Naive thymus-derived CD4-positive, alpha-beta T cell (primary cell): ENCODE measurements around the gene HOXC11. TPM values are rescaled to one million over a fixed set of nuclear protein-coding genes. Genes with fewer than 3 reads are reported as not detected.

ENCODE experiments used
- ATAC-seq: fragments of 150-1000 bp; cut with Tn5 transposase; 2 replicates; pipeline ENCODE4 v1.10.0; 2021; ENCODE audit warnings: mild to moderate bottlenecking, moderate library complexity
- CTCF ChIA-PET: fragments of 350-600 bp; sonication (Branson Sonifier 250); formaldehyde crosslinking; loops from one replicate; lab custom pipeline; 2021; ENCODE audit warnings: antibody characterized with exemption; lab: Charles Lee
- POLR2A ChIA-PET: fragments of 350-600 bp; sonication (Branson Sonifier 250); formaldehyde crosslinking; loops from one replicate; lab custom pipeline; 2021; ENCODE audit warnings: antibody characterized with exemption, inconsistent platforms; lab: Charles Lee
- DNase-seq, 9 donors: peaks; one replicate each; pipeline versions ENCODE4 v3.0.0 to v3.0.0-alpha.2; 2020 to 2022; ENCODE audit warnings: mixed read lengths in 1 of 9
- H3K27ac ChIP-seq: one replicate; pipeline ENCODE4 v1.7.0; 2013; ENCODE audit warnings: mild to moderate bottlenecking, low read depth, low read length, moderate library complexity
- H3K27me3 ChIP-seq, 2 donors: one replicate each; pipeline ENCODE4 v1.7.0; 2013; ENCODE audit warnings: low read length in 2 of 2, mild to moderate bottlenecking in 2 of 2, moderate library complexity in 2 of 2; ENCODE audit not compliant: control insufficient read depth in 2 of 2, insufficient read depth in 2 of 2
- H3K36me3 ChIP-seq, 3 experiments: 1 replicate in 2 of 3; 2 replicates in 1 of 3; pipeline ENCODE4 v1.7.0; 2013; ENCODE audit warnings: low read length in 3 of 3, mild to moderate bottlenecking in 3 of 3, moderate library complexity in 1 of 3; ENCODE audit not compliant: insufficient read depth in 3 of 3, control insufficient read depth in 2 of 3
- H3K4me1 ChIP-seq, 2 donors: one replicate each; pipeline ENCODE4 v1.7.0; 2013; ENCODE audit warnings: low read length in 2 of 2, mild to moderate bottlenecking in 2 of 2, moderate library complexity in 1 of 2; ENCODE audit not compliant: control insufficient read depth in 2 of 2, insufficient read depth in 2 of 2
- H3K4me3 ChIP-seq: 2 replicates; pipeline ENCODE4 v1.7.0; 2013; ENCODE audit warnings: mild to moderate bottlenecking, low read length
- H3K9me3 ChIP-seq, 3 experiments: 1 replicate in 2 of 3; 2 replicates in 1 of 3; pipeline ENCODE4 v1.7.0; 2013; ENCODE audit warnings: low read length in 3 of 3; ENCODE audit not compliant: control insufficient read depth in 2 of 3
- H3K27ac Mint-ChIP-seq, 9 donors: one replicate each; pipeline ENCODE4 v1.8.0; 2020 to 2022; ENCODE audit warnings: mixed read lengths in 9 of 9, mild to moderate bottlenecking in 8 of 9, moderate library complexity in 5 of 9, inconsistent platforms in 2 of 9
- H3K27me3 Mint-ChIP-seq, 5 donors: one replicate each; pipeline ENCODE4 v1.8.0; 2021 to 2022; ENCODE audit warnings: mixed read lengths in 5 of 5, mild to moderate bottlenecking in 1 of 5
- H3K36me3 Mint-ChIP-seq, 5 donors: one replicate each; pipeline ENCODE4 v1.8.0; 2020 to 2022; ENCODE audit warnings: mixed read lengths in 5 of 5, mild to moderate bottlenecking in 3 of 5, inconsistent platforms in 1 of 5
- H3K4me1 Mint-ChIP-seq, 7 donors: one replicate each; pipeline ENCODE4 v1.8.0; 2020 to 2022; ENCODE audit warnings: mixed read lengths in 7 of 7, mild to moderate bottlenecking in 3 of 7, inconsistent platforms in 1 of 7
- H3K4me3 Mint-ChIP-seq, 10 donors: one replicate each; pipeline ENCODE4 v1.8.0; 2020 to 2022; ENCODE audit warnings: mild to moderate bottlenecking in 10 of 10, mixed read lengths in 10 of 10, moderate library complexity in 6 of 10, inconsistent platforms in 2 of 10
- H3K9me3 Mint-ChIP-seq, 11 donors: one replicate each; pipeline ENCODE4 v1.8.0; 2020 to 2022; ENCODE audit warnings: mixed read lengths in 11 of 11, mild to moderate bottlenecking in 4 of 11, inconsistent platforms in 1 of 11, moderate library complexity in 1 of 11
- intact Hi-C, 2 donors: fragments of 100-400 bp; cut with micrococcal nuclease; formaldehyde crosslinking; loops; one replicate each; pipeline ENCODE4 v1.15.1; 2023
- polyA plus RNA-seq, 2 donors: library from polyadenylated mRNA; unstranded; fragments of 300-500 nt; fragmentation: Illumina TruSeq; gene quantifications; one replicate each; pipeline ENCODE4 v1.2.3, GENCODE V29; 2021
- total RNA-seq, 6 experiments: library from RNA in 5 of 6; stranded (reverse) in 5 of 6; gene quantifications; 1 replicate in 5 of 6; 2 replicates in 1 of 6; pipeline ENCODE4 v1.2.3 and lab custom pipeline; 2021 to 2026

The HOXC11 gene
- total and polyA plus RNA-seq, 7 experiments from 2014 or later: not detected

- POLR2A ChIA-PET: no interaction called here
- DNase-seq: no peak
- H3K27ac ChIP-seq: no peak overlapping the region
- CTCF ChIA-PET: no interaction called here
- no peak for ATAC-seq
- peaks cover 0 to 12% (median 0%) of the 10 kb centered on the region in 11 donors for H3K9me3 Mint-ChIP-seq
- peaks cover 0 to 1% (median 0%) of the 10 kb centered on the region in 5 donors for H3K36me3 Mint-ChIP-seq
- no peak overlapping the region for H3K4me3 ChIP-seq
- no peaks in the 10 kb centered on the region for H3K36me3 ChIP-seq
- intact Hi-C loops: loop anchor here in 1 of 2 donors (5.0 kb wide), 2 partner anchors 45 to 60 kb away; no protein-coding TSS in a partner anchor
- peaks cover 84 to 95% (median 90%) of the 10 kb centered on the region in 5 donors for H3K27me3 Mint-ChIP-seq
- peaks cover 0 to 3% of the 10 kb centered on the region in 2 donors for H3K4me1 ChIP-seq
- peak overlapping the region in 2 of 9 donors; percentile 13 to 67 for H3K27ac Mint-ChIP-seq
- no peaks in the 10 kb centered on the region for H3K9me3 ChIP-seq
- peaks cover 0 to 35% (median 23%) of the 10 kb centered on the region in 7 donors for H3K4me1 Mint-ChIP-seq
- peaks cover 17 to 36% of the 10 kb centered on the region in 2 donors for H3K27me3 ChIP-seq
- H3K4me3 Mint-ChIP-seq: peak overlapping the region in 7 of 10 donors; percentile 22 to 60 (median 47)
These were observed 35.2 kb upstream of the HOXC11 start for GRCh38 chr12:53937596-53938325.

GRCh38 chr12:53938326-53939140 is 34.4 kb upstream of the HOXC11 start, which contains the start of gene HOXC13:
Gene HOXC13 (plus strand): TSS chr12:53938831. CDS start chr12:53938907, 76 bp downstream.
- peaks cover 0 to 12% (median 0%) of the 10 kb centered on the region in 11 donors for H3K9me3 Mint-ChIP-seq
- peaks cover 0 to 1% (median 0%) of the 10 kb centered on the region in 5 donors for H3K36me3 Mint-ChIP-seq
- H3K4me1 Mint-ChIP-seq: peaks cover 0 to 35% (median 23%) of the 10 kb centered on the region in 7 donors
- Histone ChIP-seq H3K27me3 (peaks cover 18 to 42% of the 10 kb centered on the region in 2 donors), H3K36me3 (no peaks in the 10 kb centered on the region), H3K4me1 (peaks cover 0 to 3% of the 10 kb centered on the region in 2 donors), H3K27ac (no peak within 1 kb of the TSS), H3K9me3 (no peaks in the 10 kb centered on the region), H3K4me3 (no peak within 1 kb of the TSS)
- H3K27me3 Mint-ChIP-seq: peaks cover 84 to 95% (median 90%) of the 10 kb centered on the region in 5 donors
- ChIA-PET CTCF (no interaction called here), POLR2A (no interaction called here)
- peak in 1 of 9 donors; percentile 21 for DNase-seq
- intact Hi-C loops: loop anchor here in 1 of 2 donors (5.0 kb wide), 2 partner anchors 44 to 59 kb away; no protein-coding TSS in a partner anchor
- peak within 1 kb of the TSS in 2 of 9 donors; percentile 13 to 46 for H3K27ac Mint-ChIP-seq
- no peak for ATAC-seq
- H3K4me3 Mint-ChIP-seq: peak within 1 kb of the TSS in 8 of 10 donors; percentile 22 to 63 (median 42)

DNA sequence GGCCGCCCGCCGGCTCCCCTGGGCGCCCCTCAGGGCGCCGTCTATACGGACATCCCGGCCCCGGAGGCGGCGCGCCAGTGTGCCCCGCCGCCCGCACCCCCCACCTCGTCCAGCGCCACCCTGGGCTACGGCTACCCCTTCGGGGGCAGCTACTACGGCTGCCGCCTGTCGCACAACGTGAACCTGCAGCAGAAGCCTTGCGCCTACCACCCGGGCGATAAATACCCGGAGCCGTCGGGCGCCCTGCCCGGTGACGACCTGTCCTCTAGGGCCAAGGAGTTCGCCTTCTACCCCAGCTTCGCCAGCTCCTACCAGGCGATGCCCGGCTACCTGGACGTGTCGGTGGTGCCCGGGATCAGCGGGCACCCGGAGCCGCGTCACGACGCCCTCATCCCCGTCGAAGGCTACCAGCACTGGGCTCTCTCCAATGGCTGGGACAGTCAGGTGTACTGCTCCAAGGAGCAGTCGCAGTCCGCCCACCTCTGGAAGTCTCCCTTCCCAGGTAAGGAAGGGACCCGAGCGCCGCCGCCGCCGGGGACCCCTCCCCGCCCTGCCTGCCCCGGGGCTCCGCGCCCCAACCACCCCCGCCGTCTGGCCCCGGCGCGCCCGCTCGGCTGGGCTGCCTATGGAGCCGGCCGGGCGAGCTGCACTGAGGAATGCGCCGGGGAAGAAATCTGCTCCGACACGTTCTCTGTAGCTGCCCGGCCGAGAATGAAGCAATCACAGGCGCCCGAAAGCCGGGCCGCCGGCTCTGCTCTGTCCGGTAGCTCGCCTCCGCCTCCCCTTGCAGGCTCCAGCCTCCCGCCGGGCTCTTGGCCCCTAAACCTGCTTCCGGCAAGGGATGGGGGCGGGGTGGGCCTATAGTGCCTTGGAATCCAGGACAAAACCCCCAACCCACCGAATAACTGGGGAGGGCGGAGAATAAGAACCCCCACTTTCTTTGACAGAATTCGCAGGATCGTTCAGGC is 33.5 kb upstream of the HOXC11 start:
- Mint-ChIP-seq H3K36me3 (peaks cover 0 to 1% (median 0%) of the 10 kb centered on the region in 5 donors), H3K4me3 (peak overlapping the region in 7 of 10 donors; percentile 3 to 58 (median 20)), H3K27ac (peak overlapping the region in 3 of 9 donors; percentile 5 to 42 (median 7)), H3K27me3 (peaks cover 84 to 95% (median 90%) of the 10 kb centered on the region in 5 donors), H3K9me3 (peaks cover 0 to 16% (median 0%) of the 10 kb centered on the region in 11 donors), H3K4me1 (peaks cover 0 to 35% (median 23%) of the 10 kb centered on the region in 7 donors)
- Histone ChIP-seq H3K36me3 (no peaks in the 10 kb centered on the region), H3K4me3 (no peak overlapping the region), H3K27me3 (peaks cover 18 to 47% of the 10 kb centered on the region in 2 donors), H3K27ac (no peak overlapping the region), H3K9me3 (no peaks in the 10 kb centered on the region), H3K4me1 (peaks cover 0 to 3% of the 10 kb centered on the region in 2 donors)
- ATAC-seq: no peak
- ChIA-PET POLR2A (no interaction called here), CTCF (no interaction called here)
- intact Hi-C loops: loop anchor here in 1 of 2 donors (5.0 kb wide), 3 partner anchors 43 to 113 kb away; partner anchors contain the start of gene HOXC4
- DNase-seq: no peak

- intact Hi-C loops: loop anchor here in 1 of 2 donors (5.0 kb wide), 1 partner anchor 112 kb away; the partner anchor contains the start of gene HOXC4
- H3K36me3 ChIP-seq: no peaks in the 10 kb centered on the region
- H3K4me1 ChIP-seq: no peaks in the 10 kb centered on the region
- H3K9me3 ChIP-seq: no peaks in the 10 kb centered on the region
- peaks cover 0 to 1% (median 0%) of the 10 kb centered on the region in 5 donors for H3K36me3 Mint-ChIP-seq
- peak overlapping the region in 3 of 10 donors; percentile 0 to 44 (median 3) for H3K4me3 Mint-ChIP-seq
- H3K27me3 ChIP-seq: peaks cover 18 to 51% of the 10 kb centered on the region in 2 donors
- peaks cover 2 to 33% (median 17%) of the 10 kb centered on the region in 7 donors for H3K4me1 Mint-ChIP-seq
- H3K27ac ChIP-seq: no peak overlapping the region
- H3K27ac Mint-ChIP-seq: peak overlapping the region in 2 of 9 donors; percentile 7 to 43
- no peak for DNase-seq
- no peak for ATAC-seq
- CTCF ChIA-PET: interaction anchor here (1.0 kb wide), 1 partner anchor 66 kb away, joined by 3 read pairs; no protein-coding TSS in a partner anchor
- POLR2A ChIA-PET: no interaction called here
- no peak overlapping the region for H3K4me3 ChIP-seq
- H3K9me3 Mint-ChIP-seq: peaks cover 0 to 16% (median 0%) of the 10 kb centered on the region in 11 donors
- peaks cover 84 to 95% (median 90%) of the 10 kb centered on the region in 5 donors for H3K27me3 Mint-ChIP-seq
These were observed 32.4 kb upstream of the HOXC11 start for GRCh38 chr12:53940443-53941014.

DNA sequence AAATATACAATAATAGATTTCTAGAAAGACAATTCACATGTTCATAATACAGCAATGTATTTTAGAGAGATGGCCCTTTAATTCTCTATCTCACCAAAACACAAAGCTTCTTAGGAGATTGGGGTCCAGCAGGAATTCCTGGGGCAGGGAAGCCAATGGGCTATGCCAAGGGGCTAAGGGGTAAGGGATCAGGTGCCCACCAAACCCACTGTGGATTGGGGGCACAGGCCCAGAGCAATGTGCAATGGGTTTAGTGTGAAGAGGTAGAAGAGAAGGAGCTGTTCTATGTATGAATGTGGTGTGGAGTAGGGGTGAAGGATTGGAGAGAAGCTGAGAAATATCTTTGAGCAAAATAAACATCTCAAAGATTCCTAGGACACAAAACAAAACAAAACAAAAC is 31.7 kb upstream of the HOXC11 start:
- CTCF ChIA-PET: interaction anchor here (1.0 kb wide), 1 partner anchor 66 kb away, joined by 3 read pairs; no protein-coding TSS in a partner anchor
- peaks cover 0 to 16% (median 0%) of the 10 kb centered on the region in 11 donors for H3K9me3 Mint-ChIP-seq
- no peaks in the 10 kb centered on the region for H3K9me3 ChIP-seq
- no peaks in the 10 kb centered on the region for H3K36me3 ChIP-seq
- H3K4me1 Mint-ChIP-seq: peaks cover 0 to 26% (median 10%) of the 10 kb centered on the region in 7 donors
- no peak for DNase-seq
- peaks cover 0 to 1% (median 0%) of the 10 kb centered on the region in 5 donors for H3K36me3 Mint-ChIP-seq
- peaks cover 84 to 95% (median 90%) of the 10 kb centered on the region in 5 donors for H3K27me3 Mint-ChIP-seq
- no peak overlapping the region for H3K4me3 Mint-ChIP-seq
- intact Hi-C loops: loop anchor here in 1 of 2 donors (5.0 kb wide), 1 partner anchor 111 kb away; the partner anchor contains the start of gene HOXC4
- peaks cover 18 to 58% of the 10 kb centered on the region in 2 donors for H3K27me3 ChIP-seq
- H3K27ac ChIP-seq: no peak overlapping the region
- POLR2A ChIA-PET: no interaction called here
- H3K4me1 ChIP-seq: no peaks in the 10 kb centered on the region
- H3K27ac Mint-ChIP-seq: peak overlapping the region in 1 of 9 donors; percentile 41
- no peak for ATAC-seq
- no peak overlapping the region for H3K4me3 ChIP-seq
